ENCODE data around the gene RHBDF1.

Gene RHBDF1

GRCh38 chr16:74747-75334, 2.4 kb upstream of the RHBDF1 start:
- no peak for DNase-seq (ENCODE audit: low read depth)

- no peak for DNase-seq (ENCODE audit: low read depth)
These were observed 1.8 kb upstream of the RHBDF1 start for GRCh38 chr16:74051-74746.

- peak; percentile 73 for DNase-seq (ENCODE audit: low read depth)
These were observed 660 bp downstream of the RHBDF1 start for GRCh38 chr16:71540-72401.

- DNase-seq (ENCODE audit: low read depth): no peak
These were observed 1.3 kb downstream of the RHBDF1 start for GRCh38 chr16:71210-71539.

GRCh38 chr16:69181-69580, 3.2 kb downstream of the RHBDF1 start:
- no peak for DNase-seq (ENCODE audit: low read depth)

GRCh38 chr16:67884-68789, 4.3 kb downstream of the RHBDF1 start:
- no peak for DNase-seq (ENCODE audit: low read depth)

- DNase-seq (ENCODE audit: low read depth): no peak
These were observed 5.1 kb downstream of the RHBDF1 start for GRCh38 chr16:67183-67791.

GRCh38 chr16:66309-67182, 5.9 kb downstream of the RHBDF1 start:
- no peak for DNase-seq (ENCODE audit: low read depth)

GRCh38 chr16:65745-66144, 6.7 kb downstream of the RHBDF1 start:
- peak; percentile 59 for DNase-seq (ENCODE audit: low read depth)

- no peak for DNase-seq (ENCODE audit: low read depth)
These were observed 7.5 kb downstream of the RHBDF1 start for GRCh38 chr16:64914-65255.

GRCh38 chr16:63998-64913, 8.2 kb downstream of the RHBDF1 start:
- no peak for DNase-seq (ENCODE audit: low read depth)

GRCh38 chr16:63466-63865, 9.0 kb downstream of the RHBDF1 start:
- DNase-seq (ENCODE audit: low read depth): no peak

GRCh38 chr16:62968-63391, 9.5 kb downstream of the RHBDF1 start:
- no peak for DNase-seq (ENCODE audit: low read depth)

GRCh38 chr16:62283-62967, 10.0 kb downstream of the RHBDF1 start:
- DNase-seq (ENCODE audit: low read depth): no peak

GRCh38 chr16:61879-62281, 10.6 kb downstream of the RHBDF1 start:
- DNase-seq (ENCODE audit: low read depth): no peak

- DNase-seq (ENCODE audit: low read depth): no peak
These were observed 11.2 kb downstream of the RHBDF1 start for GRCh38 chr16:60929-61878.

GRCh38 chr16:60166-60565, 12.3 kb downstream of the RHBDF1 start:
- DNase-seq (ENCODE audit: low read depth): no peak

All from fibroblast of gingiva (primary cell).